ENCODE results near the gene ZDHHC9.

GRCh38 chrX:129793604-129794191, 50.0 kb downstream of the ZDHHC9 start:
- no peak for TF ChIP-seq EZH2 (IDR thresholded peaks at IDR 0.05)
- no peak for TF ChIP-seq POLR2AphosphoS5 (IDR thresholded peaks at IDR 0.05; ENCODE audit: borderline replicate concordance, low read depth, low read length)
- no peak for TF ChIP-seq FOXP2 (optimal IDR thresholded peaks at IDR 0.05; ENCODE audit: control extremely low read depth, extremely low read length, insufficient read depth)
